ENCODE measurements around the gene EIF3F. TPM values are rescaled to one million over a fixed set of nuclear protein-coding genes. Genes with fewer than 3 reads are reported as not detected.

Gene EIF3F
- total and polyA plus RNA-seq, 2 of the 8 experiments (the other 6 are each of a cell fraction or from before 2014, with no cell fraction given), result 222 to 388 TPM

- TF ChIP-seq KDM5A (IDR thresholded peaks at IDR 0.05; ENCODE audit: low read length), result no peak
- TF ChIP-seq BCL11A (IDR thresholded peaks at IDR 0.05; ENCODE audit: low read depth in 2 of 2, low read length in 2 of 2), result no peak
- TF ChIP-seq MAFK (IDR thresholded peaks at IDR 0.05; ENCODE audit: low read depth, low read length), result no peak
- TF ChIP-seq ZNF274 (IDR thresholded peaks at IDR 0.05; ENCODE audit: borderline replicate concordance, extremely low read depth, low read length), result no peak
- TF ChIP-seq, protein P1, sequence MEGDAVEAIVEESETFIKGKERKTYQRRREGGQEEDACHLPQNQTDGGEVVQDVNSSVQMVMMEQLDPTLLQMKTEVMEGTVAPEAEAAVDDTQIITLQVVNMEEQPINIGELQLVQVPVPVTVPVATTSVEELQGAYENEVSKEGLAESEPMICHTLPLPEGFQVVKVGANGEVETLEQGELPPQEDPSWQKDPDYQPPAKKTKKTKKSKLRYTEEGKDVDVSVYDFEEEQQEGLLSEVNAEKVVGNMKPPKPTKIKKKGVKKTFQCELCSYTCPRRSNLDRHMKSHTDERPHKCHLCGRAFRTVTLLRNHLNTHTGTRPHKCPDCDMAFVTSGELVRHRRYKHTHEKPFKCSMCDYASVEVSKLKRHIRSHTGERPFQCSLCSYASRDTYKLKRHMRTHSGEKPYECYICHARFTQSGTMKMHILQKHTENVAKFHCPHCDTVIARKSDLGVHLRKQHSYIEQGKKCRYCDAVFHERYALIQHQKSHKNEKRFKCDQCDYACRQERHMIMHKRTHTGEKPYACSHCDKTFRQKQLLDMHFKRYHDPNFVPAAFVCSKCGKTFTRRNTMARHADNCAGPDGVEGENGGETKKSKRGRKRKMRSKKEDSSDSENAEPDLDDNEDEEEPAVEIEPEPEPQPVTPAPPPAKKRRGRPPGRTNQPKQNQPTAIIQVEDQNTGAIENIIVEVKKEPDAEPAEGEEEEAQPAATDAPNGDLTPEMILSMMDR (IDR thresholded peaks at IDR 0.05; ENCODE audit: control extremely low read depth in 1 of 3, insufficient read depth in 1 of 3, low read depth in 1 of 3, low read length in 3 of 3), result no peak
- TF ChIP-seq SRF (IDR thresholded peaks at IDR 0.05; ENCODE audit: low read depth, low read length), result no peak
- TF ChIP-seq RNF2 (IDR thresholded peaks at IDR 0.05; ENCODE audit: borderline replicate concordance, low read depth, low read length, missing control alignments, poor library complexity, severe bottlenecking), result no peak
Measured at GRCh38 chr11:8039530-8040260, 52.6 kb downstream of the EIF3F start (continued).

Data from H1 (cell line).